GM21723 (cell line): Measurements from ENCODE around the gene CCDC192.
"Not testable (repeated sequence)": the region's sequence is repeated elsewhere in the genome, so short reads cannot be mapped to it uniquely, and the experiment has no call there.

ENCODE experiments used
- ATAC-seq: cut with Tn5 transposase; IDR thresholded peaks from one replicate; pipeline ENCODE4 v1.9.1; 2021; ENCODE audit warnings: mild to moderate bottlenecking, moderate library complexity; ENCODE audit not compliant: unreplicated experiment

The CCDC192 gene

GRCh38 chr5:127758766-127759283 lies 55.6 kb downstream of the CCDC192 start:
- ATAC-seq: no peak

- no peak for ATAC-seq
These were observed 58.7 kb downstream of the CCDC192 start for GRCh38 chr5:127761869-127762268.

- ATAC-seq: no peak
These were observed 59.2 kb downstream of the CCDC192 start for GRCh38 chr5:127762412-127762811.

- no peak for ATAC-seq
These were observed 63.6 kb downstream of the CCDC192 start for GRCh38 chr5:127766676-127767335.

GRCh38 chr5:127769386-127769785 lies 66.2 kb downstream of the CCDC192 start:
- no peak for ATAC-seq

- no peak for ATAC-seq
These were observed 67.1 kb downstream of the CCDC192 start for GRCh38 chr5:127770272-127770671.

GRCh38 chr5:127772531-127772930 lies 69.3 kb downstream of the CCDC192 start:
- no peak for ATAC-seq

GRCh38 chr5:127774221-127774620 lies 71.0 kb downstream of the CCDC192 start:
- no peak for ATAC-seq

GRCh38 chr5:127776477-127776876 lies 73.3 kb downstream of the CCDC192 start:
- no peak for ATAC-seq

GRCh38 chr5:127777957-127778356 lies 74.8 kb downstream of the CCDC192 start:
- ATAC-seq: no peak

- not testable (repeated sequence) for ATAC-seq
These were observed 79.3 kb downstream of the CCDC192 start for GRCh38 chr5:127782450-127782849.

GRCh38 chr5:127785098-127785927 lies 82.1 kb downstream of the CCDC192 start:
- peak; percentile 64 for ATAC-seq

GRCh38 chr5:127791439-127791838 lies 88.2 kb downstream of the CCDC192 start:
- no peak for ATAC-seq

- ATAC-seq: not testable (repeated sequence)
These were observed 88.7 kb downstream of the CCDC192 start for GRCh38 chr5:127791908-127792307.

- ATAC-seq: no peak
These were observed 89.9 kb downstream of the CCDC192 start for GRCh38 chr5:127793052-127793451.

- ATAC-seq: no peak
These were observed 90.7 kb downstream of the CCDC192 start for GRCh38 chr5:127793879-127794278.

GRCh38 chr5:127796211-127796610 lies 93.0 kb downstream of the CCDC192 start:
- no peak for ATAC-seq

GRCh38 chr5:127799293-127799905 lies 96.2 kb downstream of the CCDC192 start:
- no peak for ATAC-seq

GRCh38 chr5:127801751-127802476 lies 98.7 kb downstream of the CCDC192 start:
- ATAC-seq: no peak

GRCh38 chr5:127802477-127802865 lies 99.3 kb downstream of the CCDC192 start:
- ATAC-seq: no peak

GRCh38 chr5:127804886-127805426 lies 101.8 kb downstream of the CCDC192 start:
- ATAC-seq: no peak
